Activated T-cell treated with anti-CD3 and anti-CD28 coated beads for 4 hours (primary cell): ENCODE results near the gene RDH8.
"Not testable (repeated sequence)": the region's sequence is repeated elsewhere in the genome, so short reads cannot be mapped to it uniquely, and the experiment has no call there.

Source experiments
- DNase-seq: peaks from one replicate; pipeline ENCODE4 v3.0.0-alpha.2; 2020

RDH8 gene

GRCh38 chr19:10006335-10006708 lies 7.0 kb upstream of the RDH8 start:
- DNase-seq = no peak

- no peak for DNase-seq
Observed at GRCh38 chr19:10006752-10007323, 6.4 kb upstream of the RDH8 start.

- no peak for DNase-seq
Observed at GRCh38 chr19:10007371-10008183, 5.7 kb upstream of the RDH8 start.

- no peak for DNase-seq
Observed at GRCh38 chr19:10008184-10008765, 5.0 kb upstream of the RDH8 start.

- no peak for DNase-seq
Observed at GRCh38 chr19:10009714-10010224, 3.5 kb upstream of the RDH8 start.

- no peak for DNase-seq
Observed at GRCh38 chr19:10010247-10010691, 3.0 kb upstream of the RDH8 start, which contains the start of gene COL5A3. TSS of gene COL5A3 (minus strand) at chr19:10010504. CDS start at chr19:10010385, 119 bp downstream.

GRCh38 chr19:10010939-10011338 lies 2.3 kb upstream of the RDH8 start:
- no peak for DNase-seq

- DNase-seq = no peak
Observed at GRCh38 chr19:10011974-10012373, 1.3 kb upstream of the RDH8 start.

- no peak for DNase-seq
Observed at GRCh38 chr19:10013834-10014618, 743 bp downstream of the RDH8 start.

GRCh38 chr19:10018263-10018662 lies 5.0 kb downstream of the RDH8 start:
- no peak for DNase-seq

- DNase-seq = no peak
Observed at GRCh38 chr19:10018786-10019185, 5.5 kb downstream of the RDH8 start.

GRCh38 chr19:10019246-10019645 lies 6.0 kb downstream of the RDH8 start:
- DNase-seq = no peak

GRCh38 chr19:10020851-10021250 lies 7.6 kb downstream of the RDH8 start:
- DNase-seq = no peak

GRCh38 chr19:10021446-10021845 lies 8.2 kb downstream of the RDH8 start:
- no peak for DNase-seq

- DNase-seq = no peak
Observed at GRCh38 chr19:10021863-10022262, 8.6 kb downstream of the RDH8 start.

GRCh38 chr19:10023096-10023495 lies 9.8 kb downstream of the RDH8 start:
- DNase-seq = not testable (repeated sequence)

GRCh38 chr19:10026744-10027143 lies 13.5 kb downstream of the RDH8 start:
- no peak for DNase-seq

- peak; percentile 55 for DNase-seq
Observed at GRCh38 chr19:10027158-10027997, 14.1 kb downstream of the RDH8 start.

- no peak for DNase-seq
Observed at GRCh38 chr19:10033614-10034013, 20.3 kb downstream of the RDH8 start.

GRCh38 chr19:10036601-10037071 lies 23.4 kb downstream of the RDH8 start:
- no peak for DNase-seq

- DNase-seq = no peak
Observed at GRCh38 chr19:10037367-10037766, 24.1 kb downstream of the RDH8 start.

GRCh38 chr19:10037809-10038208 lies 24.5 kb downstream of the RDH8 start:
- no peak for DNase-seq
